Peyer's patch (tissue), 4 donors: ENCODE measurements around the gene TMOD2.

Source experiments
- POLR2A ChIP-seq, 2 donors: fragments of 450-650 bp; IDR thresholded peaks; one replicate each; pipeline ENCODE4 v1.5.1; 2017; ENCODE audit warnings: antibody characterized with exemption in 2 of 2, mild to moderate bottlenecking in 2 of 2, moderate library complexity in 2 of 2
- TF ChIP-seq, protein P1 (sequence below), 6 experiments: fragments of 450-650 bp in 4 of 6; fragments of 200-600 bp in 2 of 6; sonication (generic) in 1 of 6; IDR thresholded peaks; one replicate each; pipeline ENCODE4 v1.5.1; 2017 to 2019; ENCODE audit warnings: antibody characterized with exemption in 6 of 6, mild to moderate bottlenecking in 3 of 6, moderate library complexity in 1 of 6

DNA sequence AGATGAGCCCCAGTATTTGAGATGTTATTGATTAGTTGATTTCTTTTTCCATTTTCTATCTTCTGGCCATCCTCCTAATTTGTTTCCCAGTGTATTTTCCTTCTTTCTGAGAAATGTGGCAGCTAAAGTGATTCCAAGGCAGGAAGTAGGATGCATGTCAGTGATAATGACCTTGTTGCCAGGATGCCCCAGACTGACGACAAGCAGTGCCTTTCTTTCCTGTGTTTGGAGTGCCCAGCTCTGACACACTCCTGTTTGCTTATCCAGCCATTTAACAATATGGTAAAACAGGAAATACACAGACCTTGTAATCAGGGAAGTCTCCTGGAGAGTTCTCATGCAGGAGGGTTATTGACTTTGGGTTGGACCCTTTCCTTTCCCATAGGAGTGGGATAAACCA, 20.4 kb downstream of the TMOD2 start:
- TF ChIP-seq, protein P1, sequence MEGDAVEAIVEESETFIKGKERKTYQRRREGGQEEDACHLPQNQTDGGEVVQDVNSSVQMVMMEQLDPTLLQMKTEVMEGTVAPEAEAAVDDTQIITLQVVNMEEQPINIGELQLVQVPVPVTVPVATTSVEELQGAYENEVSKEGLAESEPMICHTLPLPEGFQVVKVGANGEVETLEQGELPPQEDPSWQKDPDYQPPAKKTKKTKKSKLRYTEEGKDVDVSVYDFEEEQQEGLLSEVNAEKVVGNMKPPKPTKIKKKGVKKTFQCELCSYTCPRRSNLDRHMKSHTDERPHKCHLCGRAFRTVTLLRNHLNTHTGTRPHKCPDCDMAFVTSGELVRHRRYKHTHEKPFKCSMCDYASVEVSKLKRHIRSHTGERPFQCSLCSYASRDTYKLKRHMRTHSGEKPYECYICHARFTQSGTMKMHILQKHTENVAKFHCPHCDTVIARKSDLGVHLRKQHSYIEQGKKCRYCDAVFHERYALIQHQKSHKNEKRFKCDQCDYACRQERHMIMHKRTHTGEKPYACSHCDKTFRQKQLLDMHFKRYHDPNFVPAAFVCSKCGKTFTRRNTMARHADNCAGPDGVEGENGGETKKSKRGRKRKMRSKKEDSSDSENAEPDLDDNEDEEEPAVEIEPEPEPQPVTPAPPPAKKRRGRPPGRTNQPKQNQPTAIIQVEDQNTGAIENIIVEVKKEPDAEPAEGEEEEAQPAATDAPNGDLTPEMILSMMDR (IDR thresholded peaks at IDR 0.05) = no peak
- TF ChIP-seq POLR2A (IDR thresholded peaks at IDR 0.05) = no peak
